PC-9 (cell line): ENCODE results near the gene SEC31A.

ENCODE experiments used
- EZH2 ChIP-seq: fragments of 200-600 bp; sonication (generic); IDR thresholded peaks from 2 replicates; pipeline ENCODE4 v1.8.0; 2017; ENCODE audit warnings: antibody characterized with exemption, low read depth
- TF ChIP-seq, protein P1 (sequence below): fragments of 200-600 bp; sonication (generic); conservative IDR thresholded peaks from 2 replicates; pipeline ENCODE4 v1.6.1; 2017; ENCODE audit warnings: mixed run types, antibody characterized with exemption, mild to moderate bottlenecking, moderate library complexity

DNA sequence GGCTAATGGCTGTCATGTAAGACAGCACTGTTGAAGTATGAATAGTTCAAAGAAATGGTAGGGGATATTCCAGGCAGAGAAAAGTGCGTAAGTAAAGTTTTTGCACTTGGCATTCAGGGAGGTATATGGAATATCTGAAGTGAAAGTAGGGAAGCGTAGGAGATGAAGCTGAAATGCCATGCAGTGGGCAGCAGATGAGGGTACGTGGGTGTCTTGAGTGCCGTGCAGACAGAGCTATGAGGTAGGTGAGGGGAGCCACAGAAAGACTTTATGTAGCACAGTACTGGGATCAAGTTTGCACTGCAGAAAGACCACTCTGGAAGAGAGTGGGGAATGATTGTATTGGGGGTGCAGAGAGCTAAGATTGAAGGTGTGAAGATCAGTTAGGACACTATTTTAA, 87.2 kb downstream of the SEC31A start:
- TF ChIP-seq, protein P1, sequence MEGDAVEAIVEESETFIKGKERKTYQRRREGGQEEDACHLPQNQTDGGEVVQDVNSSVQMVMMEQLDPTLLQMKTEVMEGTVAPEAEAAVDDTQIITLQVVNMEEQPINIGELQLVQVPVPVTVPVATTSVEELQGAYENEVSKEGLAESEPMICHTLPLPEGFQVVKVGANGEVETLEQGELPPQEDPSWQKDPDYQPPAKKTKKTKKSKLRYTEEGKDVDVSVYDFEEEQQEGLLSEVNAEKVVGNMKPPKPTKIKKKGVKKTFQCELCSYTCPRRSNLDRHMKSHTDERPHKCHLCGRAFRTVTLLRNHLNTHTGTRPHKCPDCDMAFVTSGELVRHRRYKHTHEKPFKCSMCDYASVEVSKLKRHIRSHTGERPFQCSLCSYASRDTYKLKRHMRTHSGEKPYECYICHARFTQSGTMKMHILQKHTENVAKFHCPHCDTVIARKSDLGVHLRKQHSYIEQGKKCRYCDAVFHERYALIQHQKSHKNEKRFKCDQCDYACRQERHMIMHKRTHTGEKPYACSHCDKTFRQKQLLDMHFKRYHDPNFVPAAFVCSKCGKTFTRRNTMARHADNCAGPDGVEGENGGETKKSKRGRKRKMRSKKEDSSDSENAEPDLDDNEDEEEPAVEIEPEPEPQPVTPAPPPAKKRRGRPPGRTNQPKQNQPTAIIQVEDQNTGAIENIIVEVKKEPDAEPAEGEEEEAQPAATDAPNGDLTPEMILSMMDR, result no peak
- no peak for TF ChIP-seq EZH2
